OCI-LY1 (cell line): ENCODE results near the gene PIGX.

Source experiments
- CTCF ChIP-seq: fragments of 200-600 bp; sonication (generic), shearing (Covaris generic); IDR thresholded peaks from 2 replicates; pipeline ENCODE4 v1.5.1; 2017; ENCODE audit warnings: mild to moderate bottlenecking, antibody characterized with exemption, low read length, moderate library complexity, mixed read lengths
- EZH2 ChIP-seq: fragments of 200-600 bp; sonication (generic), shearing (Covaris generic); IDR thresholded peaks from 2 replicates; pipeline ENCODE4 v1.8.0; 2017; ENCODE audit warnings: borderline replicate concordance, mixed run types, mild to moderate bottlenecking, antibody characterized with exemption, low read length, moderate library complexity, mixed read lengths

GRCh38 chr3:196774848-196775422 lies 62.8 kb downstream of the PIGX start:
- TF ChIP-seq CTCF (no peak), EZH2 (no peak)
